ENCODE data around the gene MADD.

DNA sequence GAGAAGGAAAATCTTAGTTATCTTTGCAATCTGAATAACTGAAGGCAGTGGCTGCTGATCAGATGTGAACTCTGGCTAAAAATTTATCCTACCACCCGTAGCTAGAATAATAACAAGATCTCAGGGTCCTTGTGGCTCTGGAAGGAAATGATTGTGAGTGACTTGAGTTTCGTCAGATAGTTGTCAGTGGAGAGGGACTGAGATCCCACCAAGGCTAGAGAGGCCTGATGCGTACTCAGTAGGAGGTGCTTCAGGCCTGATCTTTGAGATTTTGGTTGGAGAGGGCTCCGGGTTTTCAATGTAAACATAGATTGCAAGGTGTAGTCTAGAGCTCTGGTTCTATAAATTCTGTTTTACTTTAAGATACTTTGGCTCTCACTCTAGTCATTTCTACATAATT lies 1.4 kb downstream of the MADD start:
- TF ChIP-seq SPI1 (IDR thresholded peaks at IDR 0.05; ENCODE audit: borderline replicate concordance, low read depth), result no peak
- TF ChIP-seq, protein P1, sequence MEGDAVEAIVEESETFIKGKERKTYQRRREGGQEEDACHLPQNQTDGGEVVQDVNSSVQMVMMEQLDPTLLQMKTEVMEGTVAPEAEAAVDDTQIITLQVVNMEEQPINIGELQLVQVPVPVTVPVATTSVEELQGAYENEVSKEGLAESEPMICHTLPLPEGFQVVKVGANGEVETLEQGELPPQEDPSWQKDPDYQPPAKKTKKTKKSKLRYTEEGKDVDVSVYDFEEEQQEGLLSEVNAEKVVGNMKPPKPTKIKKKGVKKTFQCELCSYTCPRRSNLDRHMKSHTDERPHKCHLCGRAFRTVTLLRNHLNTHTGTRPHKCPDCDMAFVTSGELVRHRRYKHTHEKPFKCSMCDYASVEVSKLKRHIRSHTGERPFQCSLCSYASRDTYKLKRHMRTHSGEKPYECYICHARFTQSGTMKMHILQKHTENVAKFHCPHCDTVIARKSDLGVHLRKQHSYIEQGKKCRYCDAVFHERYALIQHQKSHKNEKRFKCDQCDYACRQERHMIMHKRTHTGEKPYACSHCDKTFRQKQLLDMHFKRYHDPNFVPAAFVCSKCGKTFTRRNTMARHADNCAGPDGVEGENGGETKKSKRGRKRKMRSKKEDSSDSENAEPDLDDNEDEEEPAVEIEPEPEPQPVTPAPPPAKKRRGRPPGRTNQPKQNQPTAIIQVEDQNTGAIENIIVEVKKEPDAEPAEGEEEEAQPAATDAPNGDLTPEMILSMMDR (IDR thresholded peaks at IDR 0.05; ENCODE audit: insufficient read depth, low read length), result no peak
- TF ChIP-seq, protein P2, sequence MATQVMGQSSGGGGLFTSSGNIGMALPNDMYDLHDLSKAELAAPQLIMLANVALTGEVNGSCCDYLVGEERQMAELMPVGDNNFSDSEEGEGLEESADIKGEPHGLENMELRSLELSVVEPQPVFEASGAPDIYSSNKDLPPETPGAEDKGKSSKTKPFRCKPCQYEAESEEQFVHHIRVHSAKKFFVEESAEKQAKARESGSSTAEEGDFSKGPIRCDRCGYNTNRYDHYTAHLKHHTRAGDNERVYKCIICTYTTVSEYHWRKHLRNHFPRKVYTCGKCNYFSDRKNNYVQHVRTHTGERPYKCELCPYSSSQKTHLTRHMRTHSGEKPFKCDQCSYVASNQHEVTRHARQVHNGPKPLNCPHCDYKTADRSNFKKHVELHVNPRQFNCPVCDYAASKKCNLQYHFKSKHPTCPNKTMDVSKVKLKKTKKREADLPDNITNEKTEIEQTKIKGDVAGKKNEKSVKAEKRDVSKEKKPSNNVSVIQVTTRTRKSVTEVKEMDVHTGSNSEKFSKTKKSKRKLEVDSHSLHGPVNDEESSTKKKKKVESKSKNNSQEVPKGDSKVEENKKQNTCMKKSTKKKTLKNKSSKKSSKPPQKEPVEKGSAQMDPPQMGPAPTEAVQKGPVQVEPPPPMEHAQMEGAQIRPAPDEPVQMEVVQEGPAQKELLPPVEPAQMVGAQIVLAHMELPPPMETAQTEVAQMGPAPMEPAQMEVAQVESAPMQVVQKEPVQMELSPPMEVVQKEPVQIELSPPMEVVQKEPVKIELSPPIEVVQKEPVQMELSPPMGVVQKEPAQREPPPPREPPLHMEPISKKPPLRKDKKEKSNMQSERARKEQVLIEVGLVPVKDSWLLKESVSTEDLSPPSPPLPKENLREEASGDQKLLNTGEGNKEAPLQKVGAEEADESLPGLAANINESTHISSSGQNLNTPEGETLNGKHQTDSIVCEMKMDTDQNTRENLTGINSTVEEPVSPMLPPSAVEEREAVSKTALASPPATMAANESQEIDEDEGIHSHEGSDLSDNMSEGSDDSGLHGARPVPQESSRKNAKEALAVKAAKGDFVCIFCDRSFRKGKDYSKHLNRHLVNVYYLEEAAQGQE (IDR thresholded peaks at IDR 0.05; ENCODE audit: insufficient replicate concordance, low read depth), result no peak
